ENCODE measurements around the gene ARHGEF1.
A peak's percentile ranks its signal among the peaks of the same experiment; 100 is the strongest.
"Not testable (repeated sequence)": the region's sequence is repeated elsewhere in the genome, so short reads cannot be mapped to it uniquely, and the experiment has no call there.

Gene ARHGEF1

DNA sequence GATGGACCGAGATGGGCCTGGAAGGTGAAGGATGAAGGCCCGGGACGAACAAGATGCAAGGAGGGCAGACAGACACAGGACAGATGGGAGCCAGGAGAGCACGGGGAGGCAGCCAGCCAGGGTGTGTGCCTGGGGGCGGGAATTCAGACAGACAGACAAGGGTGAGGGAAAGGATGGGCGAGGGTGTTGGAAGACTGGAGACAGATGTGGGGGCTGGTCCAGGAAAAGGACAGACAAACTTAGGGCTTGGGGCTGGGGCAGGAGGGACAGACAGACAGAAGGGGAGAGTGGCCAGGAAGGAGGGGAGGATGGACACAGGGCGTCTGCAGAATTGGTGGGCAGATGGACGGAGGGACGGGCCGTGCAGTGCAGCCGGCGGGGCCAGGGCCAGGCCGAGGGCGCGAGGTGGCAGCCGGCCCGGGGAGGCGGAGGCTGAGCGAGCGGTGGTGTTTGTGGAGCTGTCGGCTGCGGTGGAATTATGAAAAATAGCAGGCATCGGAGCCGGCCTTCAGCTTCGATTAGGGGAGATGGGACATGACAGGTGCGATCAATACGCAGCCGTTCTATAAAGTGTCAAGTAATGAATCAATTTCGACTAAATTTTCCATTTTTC lies 49.8 kb downstream of the ARHGEF1 start:
- no peak for DNase-seq

DNA sequence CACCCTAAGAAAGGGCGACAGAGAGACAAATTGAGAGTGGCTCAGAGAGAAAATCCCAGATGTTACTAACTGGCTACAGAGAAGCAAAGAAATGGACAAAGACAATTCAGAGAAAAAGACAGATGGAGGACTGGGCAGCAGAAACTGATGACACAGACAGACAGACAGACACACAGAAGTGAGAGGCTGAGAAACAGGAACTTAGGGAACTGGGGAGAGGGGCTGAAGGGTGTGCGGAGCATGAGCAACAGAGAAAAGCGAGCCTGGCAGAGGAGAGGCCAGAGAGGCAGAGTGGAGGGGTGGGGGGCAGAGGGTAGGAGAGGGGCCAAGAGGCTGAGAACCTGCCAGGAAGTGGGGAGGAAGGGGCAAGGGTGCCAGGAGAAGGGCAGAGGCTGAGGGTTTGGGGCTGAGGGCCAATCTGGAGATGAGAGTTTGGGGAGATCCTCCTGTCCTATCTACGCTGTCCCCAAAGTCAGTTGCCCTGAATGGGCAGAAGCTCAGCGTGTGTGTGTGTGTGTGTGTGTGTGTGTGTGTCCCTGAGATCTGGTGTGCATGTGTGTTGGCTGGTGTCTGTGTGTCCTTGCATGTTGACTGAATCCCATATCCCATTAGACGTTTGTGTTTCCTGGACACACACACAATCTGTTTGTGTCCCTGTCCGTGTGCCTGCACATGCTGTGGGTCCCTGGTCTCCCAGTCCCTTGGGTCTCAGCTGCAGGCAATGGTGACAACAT lies 50.9 kb downstream of the ARHGEF1 start:
- DNase-seq = no peak

DNA sequence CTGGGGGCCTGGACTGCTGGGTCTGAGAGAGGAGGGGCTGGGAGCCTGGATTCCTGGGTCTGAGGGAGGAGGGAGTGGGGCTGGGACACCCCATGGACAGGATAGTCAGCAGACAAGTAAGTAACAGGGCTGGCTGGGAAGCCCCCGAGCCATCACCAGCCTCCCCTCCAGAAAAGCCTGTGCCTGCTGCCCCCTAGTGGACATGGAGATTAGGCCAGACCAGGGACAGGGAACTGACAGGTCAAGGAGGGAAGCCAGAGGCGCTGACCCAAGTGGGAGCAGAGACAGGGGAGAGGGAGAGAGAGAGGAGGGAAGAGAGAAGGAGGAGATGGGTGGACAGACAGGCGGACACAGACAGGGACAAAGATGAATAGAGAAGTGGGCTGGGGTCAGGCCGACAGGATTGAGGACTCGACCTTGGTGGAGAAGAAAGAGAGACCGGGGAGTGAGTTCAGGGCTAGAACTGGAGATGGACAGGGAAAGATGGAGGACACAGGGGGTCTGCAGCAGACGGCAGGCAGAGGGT lies 51.9 kb downstream of the ARHGEF1 start:
- peak; percentile 42 to 71 (median 61) for DNase-seq

DNA sequence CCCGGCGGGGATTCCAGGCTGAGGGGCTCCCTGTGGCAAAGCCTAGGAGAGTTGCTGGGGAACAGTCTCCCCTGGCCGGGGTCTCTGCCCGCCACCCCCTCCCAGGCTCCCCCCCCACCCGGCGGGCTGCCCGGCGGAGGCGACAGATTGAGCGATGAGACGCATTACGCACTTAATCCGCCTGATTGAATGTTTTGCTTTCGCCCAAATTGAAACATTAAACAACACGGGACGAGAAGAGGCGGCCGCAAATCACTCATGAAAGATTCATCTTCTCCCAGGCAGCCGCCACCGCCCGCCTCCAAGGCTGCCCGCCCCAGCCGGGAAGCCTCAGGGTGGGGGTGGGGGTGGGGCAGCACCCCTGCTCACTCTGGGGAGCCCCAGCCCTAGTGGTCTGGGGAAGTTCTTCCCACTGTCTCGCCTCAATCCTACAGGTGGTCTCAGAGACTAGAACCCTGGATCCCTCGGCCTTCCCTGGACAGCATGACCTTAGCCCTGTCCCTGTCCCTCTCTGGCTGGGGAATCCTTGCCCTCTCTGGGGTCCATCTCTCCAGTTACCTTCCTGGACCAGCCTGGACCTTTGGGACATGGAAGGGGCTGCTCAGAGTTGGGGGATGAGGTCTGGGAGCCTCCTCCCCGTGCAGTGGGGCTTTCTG lies 52.9 kb downstream of the ARHGEF1 start:
- DNase-seq = no peak

DNA sequence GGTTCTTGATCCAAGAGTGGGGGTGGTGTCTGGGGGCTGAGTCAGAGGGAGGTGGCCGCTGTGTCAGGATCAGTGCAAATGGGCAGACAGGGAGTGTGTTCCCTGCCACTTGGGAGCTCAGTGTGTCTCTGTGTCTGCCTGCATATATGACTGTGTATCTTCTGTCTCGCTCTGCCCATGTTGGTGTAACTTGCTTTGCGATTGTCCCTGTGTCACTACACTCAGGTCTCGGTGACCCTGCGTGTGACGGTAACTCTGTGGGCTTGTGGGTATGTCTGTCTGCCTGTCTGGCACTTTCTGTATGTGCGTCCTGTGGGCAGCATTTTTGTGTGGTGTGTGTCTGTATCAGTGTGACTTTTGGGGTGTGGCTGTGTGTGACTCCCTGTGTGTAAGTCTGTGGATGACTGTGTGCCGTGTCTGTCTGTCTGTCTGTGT lies 53.4 kb downstream of the ARHGEF1 start:
- DNase-seq = peak in 1 of 5 experiments; percentile 85

DNA sequence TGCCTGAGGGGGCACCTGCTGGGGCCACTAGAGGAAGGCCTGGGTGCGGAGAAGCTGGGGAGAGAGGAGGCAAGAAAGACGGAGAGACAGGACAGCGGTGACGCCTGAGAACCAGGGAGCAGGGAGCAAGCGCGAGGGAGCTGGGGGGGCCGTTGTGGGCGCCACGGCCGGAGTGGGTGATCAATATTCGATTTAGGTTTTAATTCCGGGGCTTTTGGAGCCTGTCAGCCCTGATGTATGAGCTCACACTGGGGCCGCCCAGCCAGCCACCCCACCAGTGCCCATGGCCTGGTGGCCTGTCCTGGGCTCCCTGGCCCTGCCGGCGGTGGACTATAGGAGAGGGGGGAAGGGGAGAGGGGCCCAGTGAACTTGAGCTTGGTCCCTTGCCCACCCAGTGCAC lies 54.0 kb downstream of the ARHGEF1 start:
- DNase-seq = no peak

DNA sequence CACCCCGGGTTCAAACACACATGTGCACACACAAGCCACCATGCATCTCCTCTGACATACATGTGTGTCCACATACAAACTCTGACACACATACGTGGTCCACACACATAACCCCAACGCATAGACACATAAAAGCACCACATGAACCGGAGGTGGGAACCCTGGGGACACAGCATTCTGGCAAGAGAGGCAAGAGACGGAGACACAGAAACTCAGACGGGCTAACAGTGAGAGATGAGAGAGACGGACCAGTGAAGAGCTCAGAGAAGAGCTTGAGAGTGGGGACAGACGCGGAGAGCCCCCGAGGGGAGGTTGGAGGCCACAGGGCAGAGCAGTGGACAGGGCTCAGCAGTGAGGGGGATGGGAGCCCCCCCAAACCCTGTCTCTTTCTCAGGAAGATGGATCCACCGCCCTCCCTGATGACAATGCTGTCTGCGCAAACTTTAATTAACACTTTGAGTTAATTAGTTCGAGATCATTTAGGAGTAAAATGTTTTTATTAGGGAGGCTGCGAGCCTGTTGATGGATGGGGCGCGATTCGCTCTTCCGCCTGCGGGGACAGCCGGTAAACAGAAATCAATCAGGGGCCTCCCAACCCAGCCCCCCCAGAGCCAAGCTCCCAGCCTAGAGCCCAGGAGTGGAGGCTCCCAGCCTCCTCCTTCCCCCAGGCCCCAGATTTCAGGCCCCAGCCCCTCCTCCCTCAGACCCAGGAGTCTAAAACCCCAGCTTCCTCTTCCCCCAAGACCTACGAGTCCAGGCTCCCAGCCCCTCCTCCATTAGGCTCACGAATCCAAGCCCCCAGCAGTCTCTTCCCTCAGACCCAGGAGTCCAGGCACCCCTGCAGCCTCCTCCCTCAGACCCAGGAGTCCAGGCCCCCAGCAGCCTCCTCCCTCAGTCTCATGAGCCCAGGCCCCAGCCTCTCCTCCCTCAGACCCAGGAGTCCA lies 54.8 kb downstream of the ARHGEF1 start:
- DNase-seq = no peak

DNA sequence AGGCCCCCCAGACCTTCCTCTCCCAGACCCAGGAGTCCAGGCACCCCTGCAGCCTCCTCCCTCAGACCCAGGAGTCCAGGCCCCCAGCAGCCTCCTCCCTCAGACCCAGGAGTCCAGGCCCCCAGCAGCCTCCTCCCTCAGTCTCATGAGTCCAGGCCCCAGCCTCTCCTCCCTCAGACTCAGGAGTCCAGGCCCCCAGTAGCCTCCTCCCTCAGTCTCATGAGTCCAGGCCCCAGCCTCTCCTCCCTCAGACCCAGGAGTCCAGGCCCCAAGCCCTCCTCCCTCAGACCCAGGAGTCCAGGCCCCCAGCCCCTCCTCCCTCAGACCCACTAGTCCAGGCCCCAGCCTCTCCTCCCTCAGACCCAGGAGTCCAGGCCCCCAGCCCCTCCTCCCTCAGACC lies 56.2 kb downstream of the ARHGEF1 start:
- not testable (repeated sequence) for DNase-seq

DNA sequence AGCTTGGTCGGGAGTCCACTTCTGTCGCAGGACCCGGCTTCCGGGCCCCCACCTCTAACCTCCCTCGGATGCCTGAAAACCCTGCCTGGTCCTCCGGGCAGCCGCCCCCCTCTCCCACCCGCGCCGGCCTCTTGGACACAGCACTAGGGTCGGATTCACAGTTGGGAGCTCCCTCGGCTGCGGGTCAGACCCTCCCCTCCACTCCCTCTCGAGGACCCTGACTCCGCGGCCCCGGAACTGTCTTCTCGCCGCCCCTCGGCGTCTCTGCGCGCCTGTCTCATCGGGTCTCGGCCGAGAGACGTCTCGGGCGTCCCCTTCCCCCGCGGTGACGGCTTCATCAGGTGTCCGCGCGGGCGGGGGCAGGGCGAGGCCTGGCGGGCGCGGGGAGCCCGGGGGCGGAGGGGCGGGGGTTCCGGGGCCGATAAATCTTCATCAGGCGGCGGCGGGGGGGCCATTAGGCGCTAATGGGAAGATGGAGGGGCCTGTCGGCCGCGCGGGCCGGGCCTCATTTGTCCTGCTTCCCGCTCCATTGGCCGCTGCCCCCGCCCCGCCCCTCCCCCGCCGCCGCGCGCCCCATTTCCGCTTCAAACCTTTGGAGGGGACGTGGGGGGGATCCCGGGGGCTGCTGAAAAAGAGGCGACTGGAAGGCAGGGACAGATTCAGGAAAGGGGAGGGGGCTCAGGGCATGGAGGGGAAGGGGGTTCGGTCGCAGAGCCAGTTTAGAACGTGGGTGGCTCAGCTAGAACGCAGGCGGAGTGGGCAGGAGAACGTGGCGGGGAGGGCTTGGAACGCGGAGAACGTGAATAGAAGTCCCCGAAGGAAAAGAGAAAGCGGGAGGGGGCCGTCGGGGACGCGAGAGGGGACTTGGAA lies 57.1 kb downstream of the ARHGEF1 start:
- peak in 1 of 5 experiments; percentile 19 for DNase-seq

DNA sequence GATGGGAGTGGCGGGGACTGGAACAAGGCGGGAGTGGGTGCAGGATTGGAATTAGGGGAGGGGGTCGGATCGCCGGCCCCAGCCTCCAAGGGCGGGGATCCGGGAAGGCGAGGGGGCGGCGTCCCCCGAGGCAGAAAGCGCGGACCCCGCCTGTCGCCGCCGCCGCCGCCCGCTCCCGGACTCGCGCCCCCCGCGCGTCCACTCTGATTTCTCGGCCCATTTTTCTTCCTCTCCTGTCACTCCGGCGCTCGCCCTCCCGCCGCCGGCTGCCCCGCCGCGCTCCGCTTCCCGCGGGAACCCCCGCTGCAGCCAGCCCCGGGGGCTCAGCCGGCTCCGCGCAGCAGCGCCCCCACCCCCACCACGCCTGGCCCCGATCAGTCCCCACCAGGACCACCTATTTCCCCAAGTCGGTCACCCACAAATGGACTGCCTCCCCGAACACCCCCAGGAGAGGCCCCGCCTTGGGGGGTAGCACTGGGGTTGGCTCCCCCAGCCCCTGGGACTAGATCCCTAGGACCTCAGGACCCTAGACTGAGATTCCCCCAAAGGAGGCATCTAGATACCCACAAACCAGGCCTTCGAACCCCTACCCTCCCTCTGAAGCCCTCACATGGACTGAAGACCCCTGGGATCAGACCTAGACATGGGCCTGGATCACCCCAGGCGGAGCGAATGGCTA lies 57.9 kb downstream of the ARHGEF1 start:
- no peak for DNase-seq

DNA sequence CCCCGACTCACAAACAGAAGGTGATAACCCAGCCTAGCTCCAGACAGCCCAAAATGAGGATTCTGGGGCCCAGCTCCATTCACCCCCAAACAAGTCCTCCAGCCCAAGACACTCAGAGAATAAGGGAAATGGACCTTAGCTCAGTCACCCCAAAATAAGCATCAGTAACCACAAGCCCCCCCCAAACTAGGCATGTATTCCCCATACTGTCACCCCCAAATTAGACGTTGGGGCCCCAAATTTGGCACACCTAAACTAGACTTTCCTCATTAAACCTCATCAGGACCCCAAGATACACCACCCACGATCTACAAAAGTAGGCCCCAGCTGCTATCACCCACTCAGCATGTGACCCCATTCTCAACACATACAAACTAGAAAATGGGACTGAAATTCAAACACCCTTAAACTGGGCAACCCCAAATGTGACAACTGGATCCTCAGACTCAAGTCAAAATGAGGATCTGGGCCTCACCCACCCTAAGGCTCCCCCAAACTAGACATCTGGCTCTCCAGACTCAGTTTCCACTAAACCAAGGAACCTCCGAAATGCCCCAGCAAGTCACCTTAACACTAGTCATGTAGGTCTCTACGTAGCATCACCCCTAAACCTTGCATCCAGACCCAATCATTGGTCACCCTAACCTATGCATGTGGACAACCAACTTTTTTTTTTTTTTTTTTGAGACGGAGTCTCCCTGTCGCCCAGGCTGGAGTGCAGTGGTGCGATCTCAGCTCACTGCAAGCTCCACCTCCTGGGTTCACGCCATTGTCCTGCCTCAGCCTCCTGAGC lies 58.6 kb downstream of the ARHGEF1 start:
- no peak for DNase-seq

DNA sequence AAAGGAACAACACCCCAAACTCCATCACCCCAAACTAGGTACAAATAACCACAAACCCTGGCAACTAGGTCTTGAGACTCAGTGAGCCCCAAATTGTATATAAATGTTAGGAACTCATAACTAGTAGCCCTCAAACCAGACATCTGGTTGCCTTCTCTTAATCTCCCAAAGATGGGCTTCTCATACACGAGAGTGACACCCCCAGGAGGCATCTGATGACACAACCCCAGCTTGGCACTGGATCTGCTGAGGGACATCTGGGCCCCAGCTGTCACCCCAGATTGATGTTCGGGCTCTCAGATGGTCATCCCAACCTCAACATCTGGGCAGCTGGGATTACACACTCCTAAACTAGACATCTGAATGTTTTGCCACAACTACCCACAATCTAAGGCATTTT lies 61.4 kb downstream of the ARHGEF1 start:
- no peak for DNase-seq

DNA sequence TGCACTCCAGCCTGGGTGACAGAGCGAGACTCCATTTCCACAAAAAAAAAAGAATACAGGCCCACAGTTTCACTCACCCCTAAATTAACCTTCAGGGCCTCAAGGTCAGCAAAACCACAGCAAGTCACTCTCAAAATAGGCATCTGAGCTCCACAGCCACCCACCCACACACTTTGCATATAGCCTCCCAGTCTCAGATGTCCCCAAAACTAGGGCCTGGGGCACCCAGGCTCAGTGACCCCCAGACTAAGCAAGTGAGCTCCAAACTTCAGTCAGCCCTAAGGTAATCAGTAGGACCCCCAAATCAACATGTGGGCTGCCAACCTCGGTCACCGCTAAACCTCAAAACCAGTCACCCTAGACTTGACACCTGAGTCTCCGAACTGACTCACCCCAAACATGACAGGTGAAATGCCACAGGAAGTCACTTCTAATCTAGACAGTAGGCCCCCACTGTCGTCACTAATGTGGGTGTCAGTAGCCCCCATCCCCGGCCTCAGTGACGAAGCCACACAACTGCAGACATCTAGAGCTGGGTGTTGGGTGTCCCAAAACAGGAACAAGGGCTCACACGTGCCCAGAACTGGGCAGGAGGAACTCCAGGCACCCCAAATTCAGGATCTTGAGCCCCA lies 62.3 kb downstream of the ARHGEF1 start:
- peak; percentile 30 to 98 (median 80) for DNase-seq

DNA sequence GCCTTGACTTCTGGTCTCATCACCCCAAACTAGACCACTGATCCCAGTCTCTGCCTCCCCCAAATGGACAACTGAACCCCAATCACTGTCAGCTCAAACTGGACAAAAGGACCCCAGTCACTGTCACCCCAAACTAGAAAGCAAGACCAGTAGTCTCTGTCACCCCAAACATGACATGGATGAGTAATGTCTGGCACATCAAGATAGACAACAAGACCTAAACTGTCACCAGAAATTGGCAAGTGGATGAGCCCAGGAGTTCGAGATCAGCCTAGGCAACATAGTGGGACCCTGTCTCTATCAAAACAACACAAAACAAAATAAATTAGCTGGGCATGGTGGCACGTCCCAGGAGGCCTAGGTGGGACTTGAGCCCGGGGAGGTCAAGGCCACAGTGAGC lies 64.1 kb downstream of the ARHGEF1 start:
- DNase-seq = no peak

DNA sequence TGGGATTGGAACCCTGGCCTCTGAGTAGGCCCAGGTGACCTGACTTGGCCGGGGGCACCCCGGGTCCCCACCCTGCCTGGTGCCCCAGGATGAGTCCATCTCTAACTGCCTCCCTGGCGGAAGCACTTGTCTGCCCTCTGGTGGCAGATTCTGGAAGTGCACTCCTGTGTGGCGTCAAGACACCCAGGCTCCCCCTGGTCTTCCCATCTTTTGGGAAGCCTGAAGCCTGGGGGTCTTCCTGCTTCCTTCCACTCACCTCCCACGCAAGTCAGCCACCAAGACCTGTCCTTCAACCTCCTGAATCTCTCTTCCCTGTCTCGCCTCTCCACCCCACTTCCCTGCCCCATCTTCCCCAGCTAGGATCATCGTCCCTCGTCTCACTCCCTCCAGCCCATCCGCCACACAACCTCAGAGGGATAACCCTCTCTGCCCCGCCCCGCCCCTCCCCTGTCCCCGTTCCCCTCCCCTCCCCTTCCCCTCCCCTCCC lies 68.7 kb downstream of the ARHGEF1 start:
- peak; percentile 60 to 88 (median 77) for DNase-seq

DNA sequence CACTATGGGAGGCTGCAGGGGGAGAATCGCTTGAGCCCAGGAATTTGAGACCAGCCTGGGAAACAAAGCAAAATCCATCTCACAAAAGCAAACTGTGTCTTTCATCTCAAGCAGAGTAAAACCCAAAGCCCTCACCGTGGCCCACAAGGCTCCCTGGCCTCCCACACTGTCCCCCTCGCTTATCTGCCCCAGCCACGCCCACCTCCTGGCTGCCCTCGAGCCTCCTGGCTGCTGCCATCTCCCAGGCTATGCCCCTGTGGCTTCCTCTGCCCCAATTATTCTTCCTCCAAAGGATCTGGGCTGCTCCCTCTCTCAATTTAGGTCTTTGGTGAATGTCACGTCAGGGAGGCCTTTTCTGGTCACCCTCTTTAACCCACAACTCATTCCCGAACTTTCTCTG lies 72.5 kb downstream of the ARHGEF1 start:
- DNase-seq = no peak

DNA sequence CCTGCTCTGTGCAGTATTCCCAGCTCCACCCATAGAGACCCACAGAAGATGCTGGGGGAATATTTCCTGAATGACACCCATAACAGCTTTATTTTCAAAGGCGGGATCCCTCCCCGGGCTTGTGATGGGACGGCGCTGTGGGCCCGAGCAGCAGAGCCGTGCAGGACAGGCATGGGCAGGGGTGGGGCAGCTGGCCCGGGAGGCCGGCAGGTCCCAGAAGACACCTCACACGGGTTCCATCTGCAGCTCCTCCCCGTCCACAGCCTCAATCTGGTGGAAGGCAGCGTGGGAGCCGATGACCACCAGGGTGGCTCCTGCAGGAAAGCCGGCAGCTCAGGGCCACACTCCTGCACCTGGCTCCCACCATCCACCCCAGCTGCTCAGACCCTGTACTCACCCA lies 73.6 kb downstream of the ARHGEF1 start:
- no peak for DNase-seq

Data from T-helper 2 cell (primary cell).